Measurements from ENCODE around the gene TMTC3. TPM values are rescaled to one million over a fixed set of nuclear protein-coding genes. Genes with fewer than 3 reads are reported as not detected.

TMTC3 gene
- total and polyA plus RNA-seq, 9 donors: 3.9 to 21.9 (median 19.9) TPM

DNA sequence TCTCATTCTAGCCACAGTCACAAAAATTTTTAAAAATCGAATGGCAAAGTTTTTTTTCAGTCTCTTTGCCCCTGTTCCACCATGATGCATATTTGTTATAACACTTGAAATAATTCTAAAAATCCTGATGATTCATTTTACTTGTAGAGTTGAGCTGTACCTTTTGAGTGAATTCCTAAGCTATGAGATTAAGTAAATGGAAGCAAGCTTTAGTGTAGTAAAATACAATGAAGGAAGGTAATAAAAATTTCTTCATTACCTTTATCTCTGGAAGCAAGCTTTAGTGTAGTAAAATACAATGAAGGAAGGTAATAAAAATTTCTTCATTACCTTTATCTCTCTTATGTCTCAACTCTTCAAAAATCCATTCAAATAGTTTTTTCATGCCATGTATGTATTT lies 46.1 kb downstream of the TMTC3 start:
- no peaks in the 10 kb centered on the region for H3K27me3 ChIP-seq
- 81 to 92% (median 87%) methylated on average over 1 of the region's 1 CpG for WGBS, 3 donors
- H3K36me3 ChIP-seq: no peaks in the 10 kb centered on the region
- no peaks in the 10 kb centered on the region for H3K9me3 ChIP-seq
- no peaks in the 10 kb centered on the region for H3K4me1 ChIP-seq (ENCODE audit: insufficient read depth)
- intact Hi-C loops (cut with DNase I): no loop called here
- no peak for DNase-seq
- no peak overlapping the region for H3K4me3 ChIP-seq
- no peak for TF ChIP-seq POLR2A (IDR thresholded peaks at IDR 0.05)
- TF ChIP-seq, protein P1, sequence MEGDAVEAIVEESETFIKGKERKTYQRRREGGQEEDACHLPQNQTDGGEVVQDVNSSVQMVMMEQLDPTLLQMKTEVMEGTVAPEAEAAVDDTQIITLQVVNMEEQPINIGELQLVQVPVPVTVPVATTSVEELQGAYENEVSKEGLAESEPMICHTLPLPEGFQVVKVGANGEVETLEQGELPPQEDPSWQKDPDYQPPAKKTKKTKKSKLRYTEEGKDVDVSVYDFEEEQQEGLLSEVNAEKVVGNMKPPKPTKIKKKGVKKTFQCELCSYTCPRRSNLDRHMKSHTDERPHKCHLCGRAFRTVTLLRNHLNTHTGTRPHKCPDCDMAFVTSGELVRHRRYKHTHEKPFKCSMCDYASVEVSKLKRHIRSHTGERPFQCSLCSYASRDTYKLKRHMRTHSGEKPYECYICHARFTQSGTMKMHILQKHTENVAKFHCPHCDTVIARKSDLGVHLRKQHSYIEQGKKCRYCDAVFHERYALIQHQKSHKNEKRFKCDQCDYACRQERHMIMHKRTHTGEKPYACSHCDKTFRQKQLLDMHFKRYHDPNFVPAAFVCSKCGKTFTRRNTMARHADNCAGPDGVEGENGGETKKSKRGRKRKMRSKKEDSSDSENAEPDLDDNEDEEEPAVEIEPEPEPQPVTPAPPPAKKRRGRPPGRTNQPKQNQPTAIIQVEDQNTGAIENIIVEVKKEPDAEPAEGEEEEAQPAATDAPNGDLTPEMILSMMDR (IDR thresholded peaks at IDR 0.05): no peak
- no peak for TF ChIP-seq EP300 (IDR thresholded peaks at IDR 0.05)
- H3K27ac ChIP-seq: no peak overlapping the region

DNA sequence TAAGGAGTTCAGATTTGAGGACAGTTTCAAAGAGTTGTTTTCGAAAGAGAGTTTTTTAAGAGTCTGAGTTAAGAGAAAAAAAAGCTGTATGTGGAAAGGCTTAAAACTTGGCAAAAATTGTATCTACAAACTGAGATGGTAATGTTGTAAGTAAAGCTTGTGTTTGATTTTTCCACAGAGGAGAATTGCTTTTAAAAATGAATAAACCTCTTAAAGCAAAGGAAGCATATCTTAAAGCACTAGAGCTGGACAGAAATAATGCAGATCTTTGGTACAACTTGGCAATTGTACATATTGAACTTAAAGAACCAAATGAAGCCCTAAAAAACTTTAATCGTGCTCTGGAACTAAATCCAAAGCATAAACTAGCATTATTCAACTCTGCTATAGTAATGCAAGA lies 50.3 kb downstream of the TMTC3 start:
- no peak for DNase-seq
- H3K9me3 ChIP-seq: no peaks in the 10 kb centered on the region
- 24 to 50% (median 37%) methylated on average over 2 of the region's 2 CpGs for WGBS, 3 donors
- no peaks in the 10 kb centered on the region for H3K36me3 ChIP-seq
- H3K27me3 ChIP-seq: no peaks in the 10 kb centered on the region
- H3K4me1 ChIP-seq (ENCODE audit: insufficient read depth): no peaks in the 10 kb centered on the region
- no peak overlapping the region for H3K27ac ChIP-seq
- TF ChIP-seq, protein P1 (IDR thresholded peaks at IDR 0.05): no peak
- TF ChIP-seq POLR2A (IDR thresholded peaks at IDR 0.05): no peak
- no peak for TF ChIP-seq EP300 (IDR thresholded peaks at IDR 0.05)
- no peak overlapping the region for H3K4me3 ChIP-seq
- intact Hi-C loops (cut with DNase I): no loop called here

DNA sequence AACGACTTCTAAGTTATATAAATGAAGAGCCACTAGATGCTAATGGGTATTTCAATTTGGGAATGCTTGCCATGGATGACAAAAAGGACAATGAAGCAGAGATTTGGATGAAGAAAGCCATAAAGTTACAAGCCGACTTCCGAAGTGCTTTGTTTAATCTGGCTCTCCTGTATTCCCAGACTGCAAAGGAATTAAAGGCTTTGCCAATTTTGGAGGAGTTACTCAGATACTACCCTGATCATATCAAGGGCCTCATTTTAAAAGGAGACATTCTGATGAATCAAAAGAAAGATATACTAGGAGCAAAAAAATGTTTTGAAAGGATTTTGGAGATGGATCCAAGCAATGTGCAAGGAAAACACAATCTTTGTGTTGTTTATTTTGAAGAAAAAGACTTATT lies 52.8 kb downstream of the TMTC3 start:
- 73 to 79% (median 77%) methylated on average over 3 of the region's 3 CpGs for WGBS, 3 donors
- Histone ChIP-seq H3K9me3 (no peaks in the 10 kb centered on the region), H3K36me3 (no peaks in the 10 kb centered on the region), H3K27ac (no peak overlapping the region), H3K4me1 (ENCODE audit: insufficient read depth) (no peaks in the 10 kb centered on the region), H3K4me3 (no peak overlapping the region), H3K27me3 (no peaks in the 10 kb centered on the region)
- no peak for TF ChIP-seq EP300 (IDR thresholded peaks at IDR 0.05)
- TF ChIP-seq, protein P1 (IDR thresholded peaks at IDR 0.05): no peak
- TF ChIP-seq POLR2A (IDR thresholded peaks at IDR 0.05): no peak
- no peak for DNase-seq
- intact Hi-C loops (cut with DNase I): no loop called here

DNA sequence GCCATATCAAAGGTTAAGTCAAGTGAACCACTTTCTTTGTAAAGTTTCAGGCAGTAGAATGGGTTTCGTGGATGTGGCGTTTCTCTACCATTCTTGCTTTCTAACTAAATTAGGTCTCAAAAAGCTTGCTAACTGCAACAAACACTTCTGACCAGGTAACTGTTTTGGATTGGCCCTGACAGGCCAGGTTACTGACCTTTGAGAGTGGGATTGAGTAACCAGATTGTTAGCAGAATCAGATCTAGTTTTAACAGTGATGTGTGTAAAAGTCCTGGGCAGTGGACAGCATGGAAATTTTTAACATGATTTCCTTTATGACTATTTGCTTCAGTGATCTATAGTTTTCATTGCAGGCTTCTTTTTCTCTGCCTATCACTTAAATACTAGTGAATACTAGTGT lies 57.9 kb downstream of the TMTC3 start:
- no peaks in the 10 kb centered on the region for H3K27me3 ChIP-seq

More for the DNA sequence above, 57.9 kb downstream of the TMTC3 start:
- Histone ChIP-seq H3K36me3 (no peaks in the 10 kb centered on the region), H3K4me1 (ENCODE audit: insufficient read depth) (no peaks in the 10 kb centered on the region), H3K9me3 (no peaks in the 10 kb centered on the region), H3K4me3 (no peak overlapping the region), H3K27ac (no peak overlapping the region)
- no peak for DNase-seq
- WGBS, 3 donors: 93 to 97% (median 96%) methylated on average over 2 of the region's 2 CpGs
- no peak for TF ChIP-seq POLR2A (IDR thresholded peaks at IDR 0.05)
- TF ChIP-seq, protein P1 (IDR thresholded peaks at IDR 0.05): no peak
- TF ChIP-seq EP300 (IDR thresholded peaks at IDR 0.05): no peak
- intact Hi-C loops (cut with DNase I): no loop called here
